Right cardiac atrium (tissue), 5 donors: ENCODE results near the gene CDK9. TPM values are rescaled to one million over a fixed set of nuclear protein-coding genes. Genes with fewer than 3 reads are reported as not detected.

Source experiments
- ATAC-seq, 2 donors: fragments of 200-7000 bp; cut with Tn5 transposase; one replicate each; pipeline versions ENCODE4 v1.8.0 to v1.9.1; 2020; ENCODE audit warnings: moderate library complexity in 2 of 2, mild to moderate bottlenecking in 1 of 2
- DNase-seq, 3 donors: peaks; one replicate each; pipeline ENCODE4 v3.0.0-alpha.2; 2020
- H3K27ac ChIP-seq: one replicate; pipeline ENCODE4 v1.5.1; 2013; ENCODE audit warnings: mild to moderate bottlenecking, low read length, control low read depth, moderate library complexity
- H3K27me3 ChIP-seq: one replicate; pipeline ENCODE4 v1.6.1; 2013; ENCODE audit not compliant: control insufficient read depth, insufficient read depth
- H3K4me1 ChIP-seq: one replicate; pipeline ENCODE4 v1.6.1; 2013; ENCODE audit warnings: low read length; ENCODE audit not compliant: control insufficient read depth, insufficient read depth
- H3K4me3 ChIP-seq: one replicate; pipeline ENCODE4 v1.5.1; 2013; ENCODE audit warnings: low read length, control low read depth
- H3K9me3 ChIP-seq: one replicate; pipeline ENCODE4 v1.6.1; 2013; ENCODE audit warnings: low read length; ENCODE audit not compliant: control insufficient read depth
- WGBS: extraction: QIAGEN DNeasy Blood & Tissue Kit; methylation state at CpG from one replicate; pipeline ENCODE4 v1.1.7; 2013; 5-methylcytosine and 5-hydroxymethylcytosine counted together
- intact Hi-C, 4 donors: fragments of 100-400 bp; cut with DNase I; formaldehyde crosslinking; loops; one replicate each; pipeline versions ENCODE4 v1.11.0 to v1.14.0; 2022 to 2023
- polyA plus RNA-seq: library from polyadenylated mRNA; stranded (reverse); fragments of 200-250 nt; gene quantifications from one replicate; pipeline ENCODE4 v1.2.3, GENCODE V29; 2013
- total RNA-seq, 4 donors: library from RNA; stranded (reverse); fragmentation: NEBNext Ultra II Directional; extraction: Animal tissue kit (Norgen Biotek cat#: 25700); gene quantifications; one replicate each; pipeline ENCODE4 v1.2.1, GENCODE V29; 2021
- donor health status: healthy with polysubstance abuse.
- donor health status: DM: no; HTN: yes; CAD: no.
- donor health status: DM: no; HTN: no; CAD: no.
- donor health status: DM: no; HTN: yes; CAD: no; lungs with severe emphysema.
- donor health status: DM: yes; HTN: yes; CAD: no.

Gene CDK9
- total and polyA plus RNA-seq, 5 donors: 37.3 to 62.5 (median 58.6) TPM

GRCh38 chr9:127772603-127773002 lies 13.2 kb upstream of the CDK9 start:
- H3K27ac ChIP-seq: no peak overlapping the region
- no peaks in the 10 kb centered on the region for H3K9me3 ChIP-seq
- ATAC-seq: no peak
- H3K4me1 ChIP-seq: no peaks in the 10 kb centered on the region
- H3K27me3 ChIP-seq: no peaks in the 10 kb centered on the region
- no peak overlapping the region for H3K4me3 ChIP-seq
- 93% methylated on average over 5 of the region's 5 CpGs for WGBS
- intact Hi-C loops: no loop called here
- peak in 1 of 3 donors; percentile 1 for DNase-seq

- peak in 1 of 3 donors; percentile 2 for DNase-seq
- intact Hi-C loops: no loop called here
- H3K9me3 ChIP-seq: no peaks in the 10 kb centered on the region
- no peaks in the 10 kb centered on the region for H3K4me1 ChIP-seq
- no peak overlapping the region for H3K4me3 ChIP-seq
- no peak for ATAC-seq
- H3K27ac ChIP-seq: no peak overlapping the region
- H3K27me3 ChIP-seq: no peaks in the 10 kb centered on the region
- WGBS: 93% methylated on average over 3 of the region's 3 CpGs
Measured at GRCh38 chr9:127773272-127773671, 12.6 kb upstream of the CDK9 start.

GRCh38 chr9:127773981-127774380 lies 11.9 kb upstream of the CDK9 start:
- no peaks in the 10 kb centered on the region for H3K4me1 ChIP-seq
- 88% methylated on average over 10 of the region's 10 CpGs for WGBS
- no peaks in the 10 kb centered on the region for H3K27me3 ChIP-seq
- ATAC-seq: no peak
- intact Hi-C loops: no loop called here
- no peak overlapping the region for H3K27ac ChIP-seq
- no peak for DNase-seq
- H3K9me3 ChIP-seq: no peaks in the 10 kb centered on the region
- H3K4me3 ChIP-seq: no peak overlapping the region

GRCh38 chr9:127776195-127776923 lies 9.5 kb upstream of the CDK9 start:
- DNase-seq: peak in 2 of 3 donors; percentile 61 to 70
- Histone ChIP-seq H3K4me1 (no peaks in the 10 kb centered on the region), H3K9me3 (no peaks in the 10 kb centered on the region), H3K27ac (no peak overlapping the region), H3K4me3 (no peak overlapping the region), H3K27me3 (no peaks in the 10 kb centered on the region)
- ATAC-seq: no peak
- 69% methylated on average over 15 of the region's 15 CpGs for WGBS
- intact Hi-C loops: loop anchor here in 1 of 4 donors (5.0 kb wide), 1 partner anchor 39 kb away; the partner anchor contains the start of gene TOR2A

GRCh38 chr9:127776924-127777289 lies 8.9 kb upstream of the CDK9 start:
- H3K4me1 ChIP-seq: no peaks in the 10 kb centered on the region
- 70% methylated on average over 5 of the region's 5 CpGs for WGBS
- H3K9me3 ChIP-seq: no peaks in the 10 kb centered on the region
- DNase-seq (no peak), ATAC-seq (no peak)
- H3K4me3 ChIP-seq: no peak overlapping the region
- intact Hi-C loops: loop anchor here in 1 of 4 donors (5.0 kb wide), 1 partner anchor 40 kb away; the partner anchor contains the start of gene TOR2A
- H3K27ac ChIP-seq: no peak overlapping the region
- no peaks in the 10 kb centered on the region for H3K27me3 ChIP-seq

- no peak for ATAC-seq
- no peak overlapping the region for H3K4me3 ChIP-seq
Measured at GRCh38 chr9:127777368-127777980, 8.4 kb upstream of the CDK9 start.

GRCh38 chr9:127778280-127779135 lies 7.3 kb upstream of the CDK9 start, which contains the start of gene SH2D3C:
TSS of gene SH2D3C (minus strand) at chr9:127778666. CDS start at chr9:127778627, 39 bp downstream.
- Histone ChIP-seq H3K4me3 (no peak within 1 kb of the TSS), H3K27me3 (no peaks in the 10 kb centered on the region), H3K9me3 (no peaks in the 10 kb centered on the region), H3K27ac (peak within 1 kb of the TSS; percentile 60), H3K4me1 (no peaks in the 10 kb centered on the region)
- intact Hi-C loops: loop anchor here in 1 of 4 donors (5.0 kb wide), 1 partner anchor 41 kb away; the partner anchor contains the start of gene TOR2A
- WGBS: 33% methylated on average over 13 of the region's 13 CpGs
- ATAC-seq (peak; percentile 67 to 68), DNase-seq (peak; percentile 59 to 85 (median 76))

More at GRCh38 chr9:127777368-127777980, 8.4 kb upstream of the CDK9 start:
- Histone ChIP-seq H3K27ac (no peak overlapping the region), H3K4me1 (no peaks in the 10 kb centered on the region), H3K9me3 (no peaks in the 10 kb centered on the region), H3K27me3 (no peaks in the 10 kb centered on the region)
- DNase-seq: no peak
- intact Hi-C loops: loop anchor here in 1 of 4 donors (5.0 kb wide), 1 partner anchor 40 kb away; the partner anchor contains the start of gene TOR2A
- 72% methylated on average over 18 of the region's 18 CpGs for WGBS

- intact Hi-C loops: loop anchor here in 1 of 4 donors (5.0 kb wide), 1 partner anchor 42 kb away; the partner anchor contains the start of gene TOR2A
- Histone ChIP-seq H3K4me3 (no peak overlapping the region), H3K9me3 (no peaks in the 10 kb centered on the region), H3K27me3 (no peaks in the 10 kb centered on the region), H3K27ac (no peak overlapping the region), H3K4me1 (no peaks in the 10 kb centered on the region)
- WGBS: 65% methylated on average over 17 of the region's 17 CpGs
- ATAC-seq (peak; percentile 12 to 33), DNase-seq (peak in 1 of 3 donors; percentile 56)
Measured at GRCh38 chr9:127779136-127779981, 6.5 kb upstream of the CDK9 start.

GRCh38 chr9:127780126-127780885 lies 5.5 kb upstream of the CDK9 start:
- Histone ChIP-seq H3K27ac (no peak overlapping the region), H3K4me1 (no peaks in the 10 kb centered on the region), H3K27me3 (no peaks in the 10 kb centered on the region), H3K9me3 (no peaks in the 10 kb centered on the region), H3K4me3 (no peak overlapping the region)
- no peak for DNase-seq
- ATAC-seq: no peak
- WGBS: 72% methylated on average over 20 of the region's 20 CpGs
- intact Hi-C loops: no loop called here
